GM18498 (cell line): ENCODE measurements around the gene SYT1.

Source experiments
- ATAC-seq: cut with Tn5 transposase; IDR thresholded peaks from one replicate; pipeline ENCODE4 v1.9.1; 2021; ENCODE audit warnings: mild to moderate bottlenecking, moderate library complexity; ENCODE audit not compliant: unreplicated experiment

SYT1 gene

DNA sequence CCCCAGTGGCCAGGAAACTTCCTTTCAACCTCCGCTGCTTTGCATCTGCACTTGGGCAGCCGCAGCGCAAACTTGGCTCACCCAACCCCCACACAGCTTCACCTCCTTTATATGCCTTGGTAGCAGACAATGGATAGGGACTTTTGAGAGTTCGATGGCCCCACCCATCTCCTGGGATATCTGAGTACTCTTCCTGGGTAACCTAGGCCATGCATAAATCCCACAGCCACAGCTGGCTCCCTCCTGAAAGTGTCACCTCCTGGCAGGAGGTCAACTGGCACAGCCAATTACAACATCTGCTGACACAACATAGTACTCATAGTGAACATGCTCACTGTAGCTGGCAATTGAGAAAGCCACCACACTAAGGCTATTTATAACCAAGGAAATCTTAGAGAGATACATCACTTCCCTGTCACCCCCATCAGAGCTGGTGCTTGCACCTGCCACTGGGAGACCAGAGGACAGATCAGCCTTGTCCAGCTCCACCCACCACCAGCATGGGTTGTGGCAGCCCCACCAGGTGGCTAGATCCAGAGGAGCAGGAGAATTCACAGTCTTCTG lies 410.0 kb downstream of the SYT1 start:
- ATAC-seq, result peak; percentile 61

DNA sequence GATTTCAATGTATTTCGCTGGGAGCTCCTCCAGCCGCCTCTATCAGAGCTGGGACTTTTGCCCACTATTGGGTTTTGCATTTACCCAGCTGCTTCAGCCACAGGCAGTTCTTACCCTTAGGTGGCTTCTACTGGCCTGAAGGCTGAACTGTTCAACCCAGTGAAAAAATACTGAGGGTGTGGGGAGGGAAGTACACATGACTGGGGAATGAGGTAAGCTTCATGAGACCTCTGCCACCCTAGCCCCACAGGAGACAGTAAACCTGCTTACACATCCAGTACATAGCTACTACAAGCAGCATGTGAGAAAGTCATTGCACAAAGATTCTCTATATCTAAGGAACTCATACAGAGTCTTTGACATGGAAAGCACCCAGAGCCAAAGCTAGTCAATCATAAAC lies 411.1 kb downstream of the SYT1 start:
- no peak for ATAC-seq

DNA sequence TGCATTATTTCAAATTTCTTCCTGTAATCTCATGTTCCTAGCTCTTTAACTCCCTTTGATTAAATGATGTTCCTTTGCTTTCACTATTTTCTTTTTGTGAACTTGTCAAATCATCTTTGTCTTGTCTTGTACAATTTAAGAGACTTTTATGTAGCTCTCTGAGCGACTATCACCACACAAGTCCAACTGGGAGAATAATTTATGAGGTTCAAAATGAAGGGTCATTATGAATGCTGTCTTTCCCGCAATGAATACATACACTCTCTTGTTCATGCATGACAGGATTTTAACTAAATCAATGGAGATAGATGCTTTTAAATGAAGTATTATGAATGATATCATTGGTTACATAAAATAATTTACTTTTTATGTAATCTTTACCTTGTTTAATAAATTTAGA lies 418.8 kb downstream of the SYT1 start:
- no peak for ATAC-seq

DNA sequence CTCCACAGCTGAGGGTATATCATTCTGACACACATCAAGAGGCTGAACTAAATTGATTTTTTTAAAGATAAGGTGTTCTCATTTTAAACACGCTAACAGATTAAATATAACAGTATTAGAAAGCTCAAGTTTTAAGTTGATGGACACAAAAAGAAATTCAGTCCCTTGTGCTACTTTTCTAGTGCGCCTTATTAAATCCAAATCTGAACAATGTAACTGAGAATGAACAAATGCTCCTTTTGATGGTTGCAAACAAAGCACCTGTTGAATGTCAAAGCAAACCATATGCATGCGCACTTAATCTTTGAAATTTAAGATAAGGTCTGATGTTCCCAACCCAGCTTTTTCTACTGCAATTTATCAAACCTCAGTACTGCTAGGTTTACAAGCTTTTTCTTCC lies 424.3 kb downstream of the SYT1 start:
- no peak for ATAC-seq

DNA sequence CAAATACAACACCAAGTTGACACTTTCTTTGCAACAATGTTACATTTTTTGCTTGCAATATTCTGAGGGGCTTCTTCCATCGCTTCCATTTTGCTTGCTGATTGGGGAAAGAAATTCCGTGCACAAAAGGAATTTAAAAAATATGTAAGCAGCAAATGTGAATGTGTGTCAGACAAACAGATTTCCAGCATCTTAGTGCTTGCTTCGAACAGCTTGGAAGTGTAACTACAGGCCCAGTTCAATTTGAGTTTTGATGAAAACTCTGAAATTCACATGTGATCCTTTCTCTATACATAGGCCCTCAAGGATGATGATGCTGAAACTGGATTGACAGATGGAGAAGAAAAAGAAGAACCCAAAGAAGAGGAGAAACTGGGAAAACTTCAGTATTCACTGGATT lies 427.1 kb downstream of the SYT1 start:
- ATAC-seq, result no peak

DNA sequence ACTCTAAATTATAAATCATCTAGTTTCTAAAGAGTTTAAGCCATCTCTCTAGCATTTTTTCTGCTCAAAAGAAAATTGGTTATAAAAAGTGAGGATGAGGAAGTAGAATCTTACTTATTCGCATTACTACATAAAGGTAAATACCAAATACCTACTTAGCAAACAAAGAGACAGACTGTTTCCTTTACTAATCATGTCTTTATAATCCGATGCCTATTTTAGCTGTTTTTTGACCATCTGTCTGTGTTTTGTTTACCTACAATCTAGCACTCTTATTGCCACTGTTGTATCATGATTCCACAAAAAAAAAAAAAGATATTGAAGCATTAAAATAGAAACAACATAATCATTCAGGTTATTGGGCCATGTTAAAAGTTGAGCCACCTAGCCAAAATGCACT lies 430.0 kb downstream of the SYT1 start:
- no peak for ATAC-seq

DNA sequence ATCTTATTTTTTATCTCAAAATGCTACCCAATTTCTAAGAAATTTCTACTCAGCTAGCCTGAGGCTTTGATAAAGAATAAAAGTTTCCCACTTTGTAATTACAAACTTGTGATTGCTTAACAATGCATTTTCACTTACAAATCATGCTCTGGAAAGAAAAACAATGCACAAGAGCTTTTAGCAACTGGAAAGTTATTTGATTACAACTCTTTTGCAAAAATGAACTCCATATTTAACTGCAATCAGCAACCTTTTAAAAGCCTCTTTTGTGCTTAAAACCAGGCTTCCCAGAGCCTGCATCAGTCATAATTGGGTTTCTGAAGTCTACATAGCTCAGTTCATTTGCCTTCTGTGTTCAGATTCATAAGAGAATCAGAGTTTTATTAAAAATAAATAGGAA lies 431.0 kb downstream of the SYT1 start:
- no peak for ATAC-seq

DNA sequence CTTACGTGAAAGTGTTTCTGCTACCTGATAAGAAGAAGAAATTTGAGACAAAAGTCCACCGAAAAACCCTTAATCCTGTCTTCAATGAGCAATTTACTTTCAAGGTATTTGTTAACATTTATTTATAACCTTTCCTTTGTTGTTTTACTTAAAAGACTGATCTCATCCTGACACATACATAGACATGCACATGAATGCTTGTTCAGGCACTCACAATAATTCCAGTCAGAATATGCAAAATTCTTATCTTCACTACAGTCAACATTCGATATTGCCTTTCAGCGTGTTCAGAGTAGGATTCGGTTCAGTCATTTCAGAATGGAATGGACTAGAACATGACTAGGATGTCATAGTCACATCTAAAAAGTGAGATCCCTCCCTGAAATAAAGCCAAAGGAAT lies 431.6 kb downstream of the SYT1 start:
- no peak for ATAC-seq

DNA sequence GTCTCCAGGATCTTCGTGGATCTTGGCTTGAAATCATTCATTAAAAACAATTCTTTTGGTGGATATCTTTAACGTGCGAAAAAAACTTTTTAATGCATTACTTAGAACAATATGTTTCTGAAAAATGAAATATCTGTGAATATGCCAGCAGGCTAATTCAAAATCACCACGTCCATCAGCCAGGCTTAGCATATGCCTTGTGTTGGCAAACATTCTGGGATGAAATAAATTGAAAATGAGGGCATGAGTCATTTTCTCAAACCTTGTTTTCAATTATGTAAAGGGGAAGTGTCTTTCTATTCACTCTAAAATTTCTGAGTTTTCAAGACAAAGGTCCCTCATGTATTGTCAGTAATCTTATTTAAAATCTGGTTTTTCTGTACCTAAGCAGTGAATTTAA lies 432.3 kb downstream of the SYT1 start:
- ATAC-seq, result no peak

DNA sequence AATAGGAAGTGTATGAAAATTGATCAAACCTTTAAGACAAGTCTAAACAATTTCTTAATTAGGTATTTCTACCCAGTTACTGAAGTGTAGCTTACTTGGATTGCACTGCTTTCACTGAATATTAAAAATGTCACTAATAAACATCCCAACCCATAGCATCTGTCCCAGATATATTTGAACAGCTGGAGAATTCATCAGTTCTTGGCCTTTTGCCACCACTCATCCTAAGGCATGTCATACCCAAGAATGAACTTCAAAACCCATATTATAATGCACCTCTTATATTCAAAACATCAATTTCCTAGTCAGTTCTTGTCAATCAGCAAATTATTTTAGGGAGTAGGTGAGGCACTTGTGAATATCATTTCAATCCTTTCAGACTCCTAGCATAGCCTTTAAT lies 433.9 kb downstream of the SYT1 start:
- ATAC-seq, result no peak

DNA sequence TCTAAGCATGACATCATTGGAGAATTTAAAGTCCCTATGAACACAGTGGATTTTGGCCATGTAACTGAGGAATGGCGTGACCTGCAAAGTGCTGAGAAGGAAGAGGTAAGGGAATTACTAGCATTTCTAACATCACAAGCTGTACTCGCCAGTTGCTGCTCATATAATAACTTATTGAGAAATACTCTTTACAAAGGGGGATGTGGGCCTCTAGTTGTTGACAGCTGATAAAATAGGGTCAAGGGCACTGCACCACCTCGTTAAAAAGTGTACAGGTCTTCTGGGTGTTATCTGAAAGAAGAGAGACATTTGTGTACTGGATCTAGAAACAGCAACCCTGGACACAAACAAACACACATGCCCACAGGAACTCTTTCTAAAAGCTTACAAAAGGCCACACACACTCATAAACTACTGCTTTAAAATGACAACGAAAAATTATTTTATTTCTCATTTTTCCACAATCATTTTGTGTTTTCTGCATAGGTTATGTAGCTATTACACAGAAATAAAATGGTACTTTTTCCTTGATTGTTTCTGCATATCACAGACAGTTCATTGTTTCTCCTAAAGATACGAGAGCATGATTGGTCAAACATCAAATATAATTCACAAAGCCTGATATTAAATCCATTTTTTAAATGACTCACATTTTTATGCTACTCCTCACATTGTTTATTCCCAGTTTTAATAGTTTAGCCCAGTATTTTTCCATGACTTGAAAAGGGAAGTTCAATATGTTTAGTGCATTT lies 435.0 kb downstream of the SYT1 start:
- no peak for ATAC-seq

DNA sequence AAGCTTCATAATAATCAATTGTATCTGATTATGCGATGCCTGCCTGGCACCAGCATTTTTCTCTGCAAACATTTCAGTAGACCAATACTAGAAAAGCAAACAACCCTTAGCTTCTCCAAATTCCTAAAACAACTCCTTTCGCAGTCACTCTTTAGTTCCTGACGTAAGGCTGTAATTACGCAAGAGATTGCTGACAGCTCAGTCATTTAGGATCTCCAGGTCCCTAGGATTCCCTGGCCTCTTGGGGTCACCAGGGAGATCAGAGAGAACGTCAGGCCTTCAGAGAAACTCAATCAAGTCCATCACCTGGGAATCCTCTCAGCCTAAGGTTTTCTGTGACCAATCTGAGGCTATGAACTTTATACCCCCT lies 435.6 kb downstream of the SYT1 start:
- ATAC-seq, result no peak

DNA sequence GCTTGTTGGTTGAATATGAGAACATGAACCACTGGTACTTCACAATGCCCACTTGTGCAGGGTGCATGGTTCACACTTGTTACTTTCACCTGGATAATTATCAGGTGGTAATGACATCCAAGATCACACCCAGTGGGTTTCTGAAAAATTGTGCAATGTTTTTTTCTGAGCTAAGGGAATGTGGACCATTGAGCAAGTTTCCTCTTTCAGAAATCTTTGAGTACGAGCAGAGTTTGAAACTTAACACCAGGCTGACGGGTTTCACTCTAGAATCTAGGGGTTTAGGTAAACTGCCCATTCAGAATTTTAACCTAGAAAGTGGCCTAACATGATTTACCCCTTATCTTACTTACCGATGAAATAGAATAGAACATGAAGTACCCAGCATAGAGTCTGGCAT lies 436.6 kb downstream of the SYT1 start:
- no peak for ATAC-seq

DNA sequence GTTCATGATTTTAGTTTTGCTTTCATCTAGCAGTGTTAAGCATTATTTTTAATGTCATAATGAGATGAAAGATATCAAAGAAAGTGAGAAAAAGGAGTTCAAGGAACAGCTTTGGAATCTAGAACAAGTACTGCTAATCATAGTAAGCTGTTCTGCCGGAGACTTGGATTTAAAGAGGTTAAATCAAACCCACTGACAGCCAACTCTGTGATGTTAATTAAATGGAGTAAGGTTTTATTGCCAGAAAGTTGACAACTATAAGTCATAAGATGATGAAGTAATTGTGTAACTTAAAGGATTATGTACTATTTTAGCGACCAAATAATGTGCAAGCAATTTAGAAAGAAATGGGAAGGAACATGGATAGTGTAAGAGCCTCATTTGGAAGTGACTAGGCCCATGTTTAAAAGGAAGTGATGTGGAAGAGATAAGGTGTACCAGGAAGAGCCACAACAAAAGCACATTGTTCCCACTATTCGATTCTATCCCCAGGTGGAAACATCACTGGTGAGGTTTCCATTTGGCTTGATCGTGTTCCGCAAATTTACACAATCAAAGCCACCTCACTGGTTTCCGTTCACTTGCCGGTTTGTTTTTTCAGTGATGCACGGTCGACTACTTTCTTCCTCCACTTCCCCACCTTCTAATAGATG lies 437.7 kb downstream of the SYT1 start:
- no peak for ATAC-seq

DNA sequence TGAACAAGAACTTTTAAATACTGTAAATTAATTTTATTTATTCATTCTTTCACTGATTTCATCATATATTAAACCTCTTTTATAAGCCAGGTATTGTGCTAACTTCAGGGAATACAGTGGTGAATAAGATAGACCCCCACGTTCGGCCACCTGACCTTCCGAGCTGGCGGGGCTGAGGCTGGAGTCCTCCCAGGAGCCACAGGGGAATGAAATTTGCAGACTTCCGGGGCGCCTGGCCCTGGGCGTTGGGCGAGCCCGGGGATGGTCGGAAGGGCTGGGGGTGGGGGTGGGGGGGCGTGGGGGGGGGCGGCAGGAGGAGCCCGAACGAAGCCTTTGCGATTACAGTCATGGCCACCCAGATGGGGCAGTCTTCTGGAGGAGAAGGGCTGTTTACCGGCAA lies 442.8 kb downstream of the SYT1 start:
- ATAC-seq, result no peak

DNA sequence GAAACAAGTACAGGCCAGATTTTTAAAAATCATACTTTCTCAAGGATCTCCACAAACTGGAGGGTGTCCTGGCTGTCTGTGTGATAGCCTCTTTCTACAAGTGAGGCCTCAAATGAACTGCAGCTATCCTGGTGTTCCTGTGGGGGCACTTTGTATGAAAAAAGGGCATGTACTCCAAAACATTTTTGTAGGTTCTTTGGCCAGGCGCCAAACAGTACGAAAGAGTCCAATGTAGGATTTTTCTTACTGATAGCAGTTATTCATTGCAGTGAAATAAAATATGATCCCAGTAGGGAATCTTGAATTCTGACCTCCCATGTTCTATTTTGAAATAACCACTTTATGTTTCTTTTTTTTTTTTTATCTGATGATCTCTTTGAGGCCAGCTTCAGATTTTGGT lies 444.5 kb downstream of the SYT1 start:
- no peak for ATAC-seq

DNA sequence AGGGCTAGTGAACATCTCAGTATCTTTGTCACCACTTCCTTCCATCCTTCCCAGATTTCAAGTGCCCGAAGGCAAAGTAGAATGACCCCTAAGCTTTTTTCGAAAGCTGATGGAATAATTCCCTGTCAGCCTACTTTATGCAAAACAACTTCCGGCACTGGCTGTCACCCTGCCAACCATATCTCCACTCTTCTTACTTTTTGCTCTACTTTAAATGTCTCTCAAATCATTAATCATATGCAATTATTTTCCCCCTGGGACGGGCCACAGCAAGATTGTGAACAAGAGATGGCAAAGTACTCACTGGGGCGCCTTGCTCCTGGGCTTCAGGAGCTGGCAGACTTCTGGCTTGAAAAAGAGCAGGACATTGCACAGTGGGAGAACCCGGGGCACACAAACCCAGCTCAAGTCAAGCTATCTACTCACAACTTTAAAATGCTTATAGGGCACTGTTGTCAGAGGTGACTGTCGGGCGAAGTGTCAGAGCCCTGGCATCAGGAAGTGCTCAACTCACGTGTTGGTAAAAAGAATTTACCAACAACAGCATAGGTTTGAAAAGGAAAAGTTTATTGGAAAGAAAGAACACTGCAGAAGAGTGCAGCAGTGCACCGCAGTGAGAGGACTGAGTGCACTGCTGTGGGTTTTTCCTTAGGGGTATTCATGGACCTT lies 452.7 kb downstream of the SYT1 start:
- no peak for ATAC-seq

DNA sequence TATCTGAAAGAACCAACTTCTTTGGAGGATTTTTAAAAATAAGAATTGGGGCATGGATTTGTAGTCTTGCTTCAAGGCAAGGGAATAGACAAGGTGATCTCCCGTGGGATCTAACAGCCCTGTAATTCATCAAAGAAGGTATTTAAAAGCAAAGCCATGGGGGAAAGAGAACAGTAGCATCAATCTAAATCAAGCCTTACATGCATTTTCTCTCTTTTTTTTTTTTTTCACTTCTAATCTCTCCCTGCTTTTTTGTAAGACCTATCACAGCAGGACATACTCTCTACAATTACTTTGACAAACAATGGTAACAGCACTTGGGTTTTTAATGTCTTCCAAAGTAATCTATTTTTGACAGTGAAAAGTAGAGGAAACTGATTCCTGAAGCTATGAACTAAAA lies 458.3 kb downstream of the SYT1 start:
- ATAC-seq, result no peak

DNA sequence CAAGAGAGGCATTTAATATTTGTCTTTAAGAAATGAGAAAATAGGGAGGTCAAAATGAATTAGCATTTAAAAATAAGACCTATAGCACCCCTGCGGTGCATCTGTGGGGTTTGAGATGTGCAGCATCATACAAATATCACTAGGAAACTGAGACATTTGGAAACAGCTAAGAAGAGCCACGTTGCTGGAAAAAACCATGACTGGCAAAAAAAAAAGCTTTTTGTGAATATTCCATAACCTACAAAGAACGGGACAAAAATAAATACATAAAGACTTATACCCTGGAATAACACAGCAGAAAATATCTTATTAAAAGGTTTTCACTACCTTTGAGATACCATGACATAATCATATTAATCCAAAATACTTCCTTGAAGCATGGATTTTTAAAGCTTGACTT lies 460.0 kb downstream of the SYT1 start:
- ATAC-seq, result no peak

DNA sequence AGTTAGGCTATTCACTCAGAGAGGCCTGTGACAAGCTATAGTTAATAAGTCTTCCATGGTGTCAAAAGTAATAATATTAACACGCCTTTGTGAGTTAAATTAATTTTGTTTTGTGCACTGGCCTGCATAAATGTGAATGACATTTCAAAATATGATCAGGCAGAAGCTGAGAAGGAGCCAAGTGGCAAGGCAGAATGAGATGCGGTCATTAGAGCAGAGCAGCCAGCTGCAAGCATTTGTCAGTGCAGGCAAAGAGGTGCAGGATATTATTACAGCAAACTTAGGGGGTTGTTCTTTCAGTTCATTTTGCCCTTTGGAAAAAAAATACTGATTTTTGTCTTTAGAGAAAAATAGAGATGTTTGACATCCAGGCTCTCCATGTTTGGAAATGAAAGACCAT lies 461.6 kb downstream of the SYT1 start:
- no peak for ATAC-seq

DNA sequence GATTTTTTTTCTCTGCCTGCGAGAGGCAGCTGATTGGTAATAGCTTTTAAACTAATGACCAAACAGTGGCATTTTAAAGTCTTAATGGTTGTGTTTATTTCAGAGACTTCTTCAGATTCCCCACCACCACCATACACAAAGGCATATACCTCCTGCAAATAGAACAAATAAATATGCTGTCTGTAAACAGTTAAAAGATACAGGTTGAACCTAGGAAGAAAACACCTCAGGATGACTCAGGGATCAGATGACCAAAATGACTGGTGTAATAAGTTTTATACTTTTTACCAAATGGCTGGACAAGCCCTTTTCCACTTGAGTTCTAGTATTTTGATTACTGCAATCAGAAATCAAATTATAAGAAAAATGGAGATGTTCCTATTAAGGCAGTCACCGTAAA lies 462.1 kb downstream of the SYT1 start:
- ATAC-seq, result no peak

DNA sequence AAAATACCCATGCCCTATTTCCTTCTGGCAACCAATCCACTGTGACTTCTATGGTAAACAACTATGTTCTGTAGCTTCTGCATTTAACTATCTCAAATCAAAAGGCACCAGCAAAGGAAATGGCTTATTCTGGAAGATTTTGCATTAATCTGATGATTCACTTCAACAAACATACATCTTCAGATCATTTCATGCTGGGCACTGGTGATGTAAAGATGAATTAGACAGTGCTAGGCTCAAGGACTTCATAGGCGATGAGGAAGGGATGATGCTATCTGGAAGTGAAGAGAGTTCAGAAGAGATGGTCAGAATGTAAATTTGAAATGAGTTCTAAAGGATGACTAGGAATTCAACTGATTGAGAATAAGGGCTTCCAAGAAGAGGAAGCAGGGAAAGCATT lies 462.9 kb downstream of the SYT1 start:
- ATAC-seq, result no peak
